Spleen (tissue), 7 donors: ENCODE results near the gene PROK1.

ENCODE experiments used
- CTCF ChIP-seq, 11 experiments: fragments of 200-600 bp in 7 of 11; fragments of 450-650 bp in 4 of 11; sonication (generic) in 4 of 11; IDR thresholded peaks in 8 of 11; conservative IDR thresholded peaks in 3 of 11; 1 replicate in 7 of 11; 2 replicates in 4 of 11; pipeline versions ENCODE4 v1.4.0 to v1.8.0; 2016 to 2021; ENCODE audit warnings: antibody characterized with exemption in 11 of 11, inconsistent platforms in 4 of 11, mild to moderate bottlenecking in 1 of 11
- POLR2A ChIP-seq, 3 donors: fragments of 450-650 bp; IDR thresholded peaks; one replicate each; pipeline ENCODE4 v1.5.1; 2017; ENCODE audit warnings: antibody characterized with exemption in 3 of 3, mild to moderate bottlenecking in 1 of 3
- donor health status: DM: no; HTN: no; CAD: no; lungs with moderate emphysema.
- donor health status: DM: no; HTN: no; CAD: no.
- donor health status: DM: no; HTN: no; CAD: no.

- TF ChIP-seq CTCF (IDR thresholded peaks at IDR 0.05 in 8 of 11, conservative IDR thresholded peaks at IDR 0.05 in 3 of 11), result no peak
- TF ChIP-seq POLR2A (IDR thresholded peaks at IDR 0.05), result no peak
These were observed 41.6 kb downstream of the PROK1 start for GRCh38 chr1:110492573-110492972.
